Measurements from ENCODE around the gene DKC1.

Gene DKC1

GRCh38 chrX:154734061-154734781 is 28.4 kb upstream of the DKC1 start:
- DNase-seq (ENCODE audit: low read depth) = peak; percentile 61
- H3K4me3 ChIP-seq (ENCODE audit: low read depth, low read length) = no peak overlapping the region

- peak; percentile 91 for DNase-seq (ENCODE audit: low read depth)
- H3K4me3 ChIP-seq (ENCODE audit: low read depth, low read length) = no peak overlapping the region
These were observed 26.8 kb upstream of the DKC1 start for GRCh38 chrX:154735695-154736393.

- DNase-seq (ENCODE audit: low read depth) = no peak
- H3K4me3 ChIP-seq (ENCODE audit: low read depth, low read length) = no peak overlapping the region
These were observed 25.5 kb upstream of the DKC1 start for GRCh38 chrX:154737136-154737535.

- no peak overlapping the region for H3K4me3 ChIP-seq (ENCODE audit: low read depth, low read length)
- DNase-seq (ENCODE audit: low read depth) = peak; percentile 68
These were observed 24.5 kb upstream of the DKC1 start for GRCh38 chrX:154738011-154738738.

GRCh38 chrX:154739952-154740465 is 22.7 kb upstream of the DKC1 start:
- no peak for DNase-seq (ENCODE audit: low read depth)
- H3K4me3 ChIP-seq (ENCODE audit: low read depth, low read length) = no peak overlapping the region

GRCh38 chrX:154742613-154743012 is 20.1 kb upstream of the DKC1 start:
- DNase-seq (ENCODE audit: low read depth) = no peak
- no peak overlapping the region for H3K4me3 ChIP-seq (ENCODE audit: low read depth, low read length)

GRCh38 chrX:154748712-154749339 is 13.8 kb upstream of the DKC1 start:
- no peak for DNase-seq (ENCODE audit: low read depth)
- no peak overlapping the region for H3K4me3 ChIP-seq (ENCODE audit: low read depth, low read length)

GRCh38 chrX:154749856-154750255 is 12.8 kb upstream of the DKC1 start:
- H3K4me3 ChIP-seq (ENCODE audit: low read depth, low read length) = peak overlapping the region; percentile 51
- DNase-seq (ENCODE audit: low read depth) = no peak

GRCh38 chrX:154750301-154751202 is 12.1 kb upstream of the DKC1 start, which contains the start of gene GAB3:
GAB3 (minus strand) TSS chrX:154751077; CDS start chrX:154751025, 52 bp downstream.
- no peak for DNase-seq (ENCODE audit: low read depth)

GRCh38 chrX:154751203-154751668 is 11.4 kb upstream of the DKC1 start:
- DNase-seq (ENCODE audit: low read depth) = no peak
- H3K4me3 ChIP-seq (ENCODE audit: low read depth, low read length) = peak overlapping the region; percentile 2

More at GRCh38 chrX:154750301-154751202, 12.1 kb upstream of the DKC1 start, which contains the start of gene GAB3:
- peak within 1 kb of the TSS; percentile 51 for H3K4me3 ChIP-seq (ENCODE audit: low read depth, low read length)

- no peak for DNase-seq (ENCODE audit: low read depth)
- no peak overlapping the region for H3K4me3 ChIP-seq (ENCODE audit: low read depth, low read length)
These were observed 10.9 kb upstream of the DKC1 start for GRCh38 chrX:154751669-154752271.

GRCh38 chrX:154758696-154759095 is 4.0 kb upstream of the DKC1 start:
- no peak overlapping the region for H3K4me3 ChIP-seq (ENCODE audit: low read depth, low read length)
- no peak for DNase-seq (ENCODE audit: low read depth)

- H3K4me3 ChIP-seq (ENCODE audit: low read depth, low read length) = peak overlapping the region; percentile 70
- no peak for DNase-seq (ENCODE audit: low read depth)
These were observed 607 bp upstream of the DKC1 start for GRCh38 chrX:154761977-154762536.

GRCh38 chrX:154774622-154775021 is 12.0 kb downstream of the DKC1 start:
- DNase-seq (ENCODE audit: low read depth) = no peak
- H3K4me3 ChIP-seq (ENCODE audit: low read depth, low read length) = no peak overlapping the region

GRCh38 chrX:154775419-154776349 is 13.0 kb downstream of the DKC1 start:
- no peak for DNase-seq (ENCODE audit: low read depth)
- H3K4me3 ChIP-seq (ENCODE audit: low read depth, low read length) = no peak overlapping the region

- DNase-seq (ENCODE audit: low read depth) = no peak
- no peak overlapping the region for H3K4me3 ChIP-seq (ENCODE audit: low read depth, low read length)
These were observed 14.1 kb downstream of the DKC1 start for GRCh38 chrX:154776753-154777152.

GRCh38 chrX:154779261-154779660 is 16.6 kb downstream of the DKC1 start:
- DNase-seq (ENCODE audit: low read depth) = peak; percentile 49

More at GRCh38 chrX:154779261-154779660, 16.6 kb downstream of the DKC1 start:
- no peak overlapping the region for H3K4me3 ChIP-seq (ENCODE audit: low read depth, low read length)
